ENCODE results near the gene CD40. TPM values are rescaled to one million over a fixed set of nuclear protein-coding genes. Genes with fewer than 3 reads are reported as not detected.

CD40 gene
- 3.3 and 9.2 TPM in 2 replicates for total RNA-seq

GRCh38 chr20:46117704-46118467 is at the start of gene CD40:
CD40 (plus strand) TSS chr20:46118314; CDS start chr20:46118344, 30 bp downstream.

DNA sequence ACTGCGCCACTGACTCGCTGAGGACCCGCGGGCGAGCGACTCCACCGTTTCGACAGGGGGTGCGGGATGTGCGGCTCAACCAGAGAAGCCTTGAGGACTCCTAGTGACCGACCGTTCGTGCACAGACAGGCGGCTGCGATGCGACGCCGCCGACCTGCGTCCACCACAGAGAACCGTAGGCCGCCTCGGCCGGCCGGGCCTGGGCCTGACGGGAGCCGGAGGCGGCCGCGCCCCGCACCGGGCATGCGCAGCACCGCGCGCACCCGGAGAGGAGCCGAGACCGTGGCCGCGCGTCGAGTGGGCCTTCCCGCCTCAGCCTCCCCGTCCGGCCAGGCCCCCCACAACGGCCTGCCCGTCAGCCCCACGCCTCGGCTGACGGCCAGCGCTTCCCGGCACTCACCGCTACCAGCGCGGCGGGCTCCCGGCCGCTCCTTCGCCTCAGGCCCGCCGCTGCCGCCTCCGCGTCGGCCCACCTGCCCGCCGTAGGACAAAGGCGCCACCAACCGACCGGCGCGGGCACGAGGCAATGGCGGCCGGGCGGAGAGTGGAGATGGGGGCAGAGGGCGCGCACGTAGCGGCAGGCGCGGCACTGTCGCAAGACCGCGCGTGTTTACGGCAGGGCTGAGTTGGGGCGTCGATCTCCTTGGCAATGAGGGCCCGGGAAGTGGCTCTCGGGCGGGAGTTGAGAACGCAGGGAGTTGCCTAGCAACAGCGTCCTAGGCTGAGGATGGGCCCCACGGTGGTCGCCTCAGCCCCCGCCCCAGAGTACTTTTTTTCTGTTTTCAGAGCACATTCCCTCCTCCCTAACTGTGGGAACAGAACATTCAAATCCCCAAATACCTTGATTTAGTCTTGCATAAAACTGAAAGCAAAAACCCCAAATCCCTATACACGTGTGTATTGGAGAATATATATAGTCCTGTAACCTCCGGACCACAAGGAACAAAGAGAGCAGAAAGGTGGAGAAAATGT is 28.4 kb upstream of the CD40 start, which contains the start of gene NCOA5:
Gene NCOA5 (minus strand): TSS at position 546 of the 972 bp plus-strand sequence. CDS start 10,538 bp downstream, outside the sequence.

Other genes starting within 250 kb of the CD40 start
- 10.2 and 10.3 TPM in 2 replicates for gene ZSWIM1, start 237.1 kb upstream of the CD40 start, total RNA-seq
- 1.0 and 1.6 TPM in 2 replicates for gene SPATA25, start 230.7 kb upstream of the CD40 start, total RNA-seq
- gene NEURL2, start 227.1 kb upstream of the CD40 start, total RNA-seq: 3.6 and 4.9 TPM in 2 replicates
- 130 and 166 TPM in 2 replicates for gene CTSA, start 227.0 kb upstream of the CD40 start, total RNA-seq
- gene PLTP, start 206.2 kb upstream of the CD40 start, total RNA-seq: 216 and 217 TPM in 2 replicates
- gene PCIF1, start 183.6 kb upstream of the CD40 start, total RNA-seq: 11.6 and 16.3 TPM in 2 replicates
- 8.8 and 11.2 TPM in 2 replicates for gene ZNF335, start 146.1 kb upstream of the CD40 start, total RNA-seq
- gene MMP9, start 109.4 kb upstream of the CD40 start, total RNA-seq: not detected in 2 replicates
- gene SLC12A5, start 89.1 kb upstream of the CD40 start, total RNA-seq: 0.51 TPM in 1 of 2 replicates, not detected in the other
- 15.6 and 17.6 TPM in 2 replicates for gene NCOA5, start 28.4 kb upstream of the CD40 start, total RNA-seq
- gene CDH22, start 190.2 kb downstream of the CD40 start, total RNA-seq: not detected in 2 replicates

Measured in pericardium fibroblast (primary cell).